Activated naive CD4-positive, alpha-beta T cell treated with anti-CD3 and anti-CD28 coated beads, Interleukin-2, amount 50 U/mL, for 72 hours (primary cell): ENCODE data around the gene PLAC1. TPM values are rescaled to one million over a fixed set of nuclear protein-coding genes. Genes with fewer than 3 reads are reported as not detected.

Source experiments
- ATAC-seq, 2 donors: fragments of 150-1000 bp; cut with Tn5 transposase; 2 replicates each; pipeline ENCODE4 v1.10.0; 2021; ENCODE audit warnings: mild to moderate bottlenecking in 2 of 2, moderate library complexity in 2 of 2
- DNase-seq, 2 donors: peaks; one replicate each; pipeline ENCODE4 v3.0.0; 2021 to 2022; ENCODE audit warnings: low spot score in 2 of 2
- H3K27ac Mint-ChIP-seq, 2 donors: one replicate each; pipeline ENCODE4 v1.8.0; 2022; ENCODE audit warnings: mild to moderate bottlenecking in 2 of 2, mixed read lengths in 2 of 2
- H3K36me3 Mint-ChIP-seq, 2 donors: one replicate each; pipeline ENCODE4 v1.8.0; 2022; ENCODE audit warnings: mixed read lengths in 2 of 2
- H3K9me3 Mint-ChIP-seq, 2 donors: one replicate each; pipeline ENCODE4 v1.8.0; 2022; ENCODE audit warnings: mixed read lengths in 2 of 2
- total RNA-seq, 2 donors: library from RNA; stranded (reverse); gene quantifications; one replicate each; pipeline ENCODE4 v1.2.3, GENCODE V29; 2022

Gene PLAC1
- total RNA-seq, result not detected

- no peak for DNase-seq
- no peak for ATAC-seq
- no peaks in the 10 kb centered on the region for H3K9me3 Mint-ChIP-seq
- no peaks in the 10 kb centered on the region for H3K36me3 Mint-ChIP-seq
- H3K27ac Mint-ChIP-seq, result no peak within 1 kb of the TSS
These were observed at the start of gene PLAC1 for GRCh38 chrX:134658002-134658759. Gene PLAC1, minus strand, starts transcription at chrX:134658471. Its CDS starts 91,789 bp downstream, at chrX:134566682.

- H3K27ac Mint-ChIP-seq, result no peak overlapping the region
- H3K36me3 Mint-ChIP-seq, result no peaks in the 10 kb centered on the region
- DNase-seq (no peak), ATAC-seq (no peak)
- no peaks in the 10 kb centered on the region for H3K9me3 Mint-ChIP-seq
These were observed 47.9 kb upstream of the PLAC1 start for GRCh38 chrX:134706138-134706537.

GRCh38 chrX:134695999-134696398 is 37.7 kb upstream of the PLAC1 start:
- Mint-ChIP-seq H3K36me3 (no peaks in the 10 kb centered on the region), H3K27ac (no peak overlapping the region), H3K9me3 (no peaks in the 10 kb centered on the region)
- no peak for DNase-seq
- ATAC-seq, result no peak

- DNase-seq (no peak), ATAC-seq (no peak)
- no peaks in the 10 kb centered on the region for H3K9me3 Mint-ChIP-seq
- no peaks in the 10 kb centered on the region for H3K36me3 Mint-ChIP-seq
- no peak overlapping the region for H3K27ac Mint-ChIP-seq
These were observed 36.4 kb upstream of the PLAC1 start for GRCh38 chrX:134694333-134695322.

- DNase-seq (no peak), ATAC-seq (no peak)
- Mint-ChIP-seq H3K36me3 (no peaks in the 10 kb centered on the region), H3K27ac (no peak overlapping the region), H3K9me3 (no peaks in the 10 kb centered on the region)
These were observed 35.4 kb upstream of the PLAC1 start for GRCh38 chrX:134693644-134694043.

- DNase-seq (no peak), ATAC-seq (no peak)
- Mint-ChIP-seq H3K27ac (no peak overlapping the region), H3K9me3 (no peaks in the 10 kb centered on the region), H3K36me3 (no peaks in the 10 kb centered on the region)
These were observed 34.7 kb upstream of the PLAC1 start for GRCh38 chrX:134692990-134693389.

- H3K27ac Mint-ChIP-seq, result no peak overlapping the region
- ATAC-seq (no peak), DNase-seq (no peak)
- H3K36me3 Mint-ChIP-seq, result no peaks in the 10 kb centered on the region
- no peaks in the 10 kb centered on the region for H3K9me3 Mint-ChIP-seq
These were observed 34.0 kb upstream of the PLAC1 start for GRCh38 chrX:134692233-134692632.

- Mint-ChIP-seq H3K36me3 (no peaks in the 10 kb centered on the region), H3K27ac (no peak overlapping the region)
- no peak for ATAC-seq
These were observed 33.2 kb upstream of the PLAC1 start for GRCh38 chrX:134691453-134691852.

GRCh38 chrX:134688839-134689238 is 30.6 kb upstream of the PLAC1 start:
- Mint-ChIP-seq H3K36me3 (no peaks in the 10 kb centered on the region), H3K9me3 (no peaks in the 10 kb centered on the region), H3K27ac (no peak overlapping the region)
- ATAC-seq, result peak; percentile 41 to 43
- DNase-seq, result no peak

More at GRCh38 chrX:134691453-134691852, 33.2 kb upstream of the PLAC1 start:
- DNase-seq, result no peak
- no peaks in the 10 kb centered on the region for H3K9me3 Mint-ChIP-seq

- Mint-ChIP-seq H3K27ac (no peak overlapping the region), H3K36me3 (no peaks in the 10 kb centered on the region), H3K9me3 (no peaks in the 10 kb centered on the region)
- ATAC-seq (no peak), DNase-seq (no peak)
These were observed 30.0 kb upstream of the PLAC1 start for GRCh38 chrX:134688031-134688823.

- ATAC-seq, result no peak
- no peak overlapping the region for H3K27ac Mint-ChIP-seq
- no peaks in the 10 kb centered on the region for H3K9me3 Mint-ChIP-seq
- no peak for DNase-seq
- H3K36me3 Mint-ChIP-seq, result no peaks in the 10 kb centered on the region
These were observed 27.4 kb upstream of the PLAC1 start for GRCh38 chrX:134685668-134686067.

GRCh38 chrX:134684956-134685355 is 26.7 kb upstream of the PLAC1 start:
- DNase-seq (no peak), ATAC-seq (no peak)
- H3K9me3 Mint-ChIP-seq, result no peaks in the 10 kb centered on the region
- H3K36me3 Mint-ChIP-seq, result no peaks in the 10 kb centered on the region
- no peak overlapping the region for H3K27ac Mint-ChIP-seq

GRCh38 chrX:134683351-134684005 is 25.2 kb upstream of the PLAC1 start:
- Mint-ChIP-seq H3K36me3 (no peaks in the 10 kb centered on the region), H3K27ac (no peak overlapping the region), H3K9me3 (no peaks in the 10 kb centered on the region)
- no peak for DNase-seq
- ATAC-seq, result no peak

GRCh38 chrX:134682081-134682480 is 23.8 kb upstream of the PLAC1 start:
- Mint-ChIP-seq H3K9me3 (peaks cover 0 to 6% of the 10 kb centered on the region in 2 donors), H3K36me3 (no peaks in the 10 kb centered on the region), H3K27ac (no peak overlapping the region)
- no peak for DNase-seq
- ATAC-seq, result no peak

GRCh38 chrX:134679644-134680043 is 21.4 kb upstream of the PLAC1 start:
- H3K36me3 Mint-ChIP-seq, result no peaks in the 10 kb centered on the region

GRCh38 chrX:134679221-134679620 is 20.9 kb upstream of the PLAC1 start:
- ATAC-seq, result no peak
- Mint-ChIP-seq H3K9me3 (peaks cover 0 to 6% of the 10 kb centered on the region in 2 donors), H3K27ac (no peak overlapping the region), H3K36me3 (no peaks in the 10 kb centered on the region)
- no peak for DNase-seq

More at GRCh38 chrX:134679644-134680043, 21.4 kb upstream of the PLAC1 start:
- Mint-ChIP-seq H3K9me3 (peaks cover 0 to 6% of the 10 kb centered on the region in 2 donors), H3K27ac (no peak overlapping the region)
- ATAC-seq (no peak), DNase-seq (no peak)
